Measurements from ENCODE around the gene PRICKLE2. TPM values are rescaled to one million over a fixed set of nuclear protein-coding genes. Genes with fewer than 3 reads are reported as not detected.

PRICKLE2 gene
- total RNA-seq, 1 donor from 2014 or later = 5.3 TPM

GRCh38 chr3:64057231-64057630, 168.0 kb downstream of the PRICKLE2 start:
- TF ChIP-seq CTCF (IDR thresholded peaks at IDR 0.05; ENCODE audit: unreplicated experiment) = no peak
- Mint-ChIP-seq H3K4me3 (ENCODE audit: unreplicated experiment) (no peak overlapping the region), H3K9me3 (ENCODE audit: unreplicated experiment) (no peaks in the 10 kb centered on the region), H3K27ac (ENCODE audit: unreplicated experiment) (no peak overlapping the region), H3K4me1 (ENCODE audit: unreplicated experiment) (peaks cover 27% of the 10 kb centered on the region), H3K27me3 (ENCODE audit: unreplicated experiment) (no peaks in the 10 kb centered on the region), H3K36me3 (ENCODE audit: low read depth, unreplicated experiment) (no peaks in the 10 kb centered on the region)
- DNase-seq (ENCODE audit: low spot score) = no peak

- H3K9me3 Mint-ChIP-seq (ENCODE audit: unreplicated experiment) = no peaks in the 10 kb centered on the region
- DNase-seq (ENCODE audit: low spot score) = no peak
- no peak overlapping the region for H3K27ac Mint-ChIP-seq (ENCODE audit: unreplicated experiment)
- H3K36me3 Mint-ChIP-seq (ENCODE audit: low read depth, unreplicated experiment) = no peaks in the 10 kb centered on the region
- no peak for TF ChIP-seq CTCF (IDR thresholded peaks at IDR 0.05; ENCODE audit: unreplicated experiment)
- H3K4me1 Mint-ChIP-seq (ENCODE audit: unreplicated experiment) = peaks cover 25% of the 10 kb centered on the region
- H3K27me3 Mint-ChIP-seq (ENCODE audit: unreplicated experiment) = no peaks in the 10 kb centered on the region
- H3K4me3 Mint-ChIP-seq (ENCODE audit: unreplicated experiment) = no peak overlapping the region
Observed at GRCh38 chr3:64056606-64057180, 168.6 kb downstream of the PRICKLE2 start.

GRCh38 chr3:64055076-64055475, 170.2 kb downstream of the PRICKLE2 start:
- Mint-ChIP-seq H3K9me3 (ENCODE audit: unreplicated experiment) (no peaks in the 10 kb centered on the region), H3K27ac (ENCODE audit: unreplicated experiment) (no peak overlapping the region), H3K36me3 (ENCODE audit: low read depth, unreplicated experiment) (no peaks in the 10 kb centered on the region), H3K4me1 (ENCODE audit: unreplicated experiment) (peaks cover 25% of the 10 kb centered on the region), H3K27me3 (ENCODE audit: unreplicated experiment) (no peaks in the 10 kb centered on the region), H3K4me3 (ENCODE audit: unreplicated experiment) (no peak overlapping the region)
- TF ChIP-seq CTCF (IDR thresholded peaks at IDR 0.05; ENCODE audit: unreplicated experiment) = no peak
- DNase-seq (ENCODE audit: low spot score) = no peak

GRCh38 chr3:64054488-64054887, 170.8 kb downstream of the PRICKLE2 start:
- TF ChIP-seq CTCF (IDR thresholded peaks at IDR 0.05; ENCODE audit: unreplicated experiment) = no peak
- Mint-ChIP-seq H3K9me3 (ENCODE audit: unreplicated experiment) (no peaks in the 10 kb centered on the region), H3K27ac (ENCODE audit: unreplicated experiment) (peak overlapping the region; percentile 86), H3K36me3 (ENCODE audit: low read depth, unreplicated experiment) (no peaks in the 10 kb centered on the region), H3K4me1 (ENCODE audit: unreplicated experiment) (peaks cover 25% of the 10 kb centered on the region), H3K4me3 (ENCODE audit: unreplicated experiment) (no peak overlapping the region), H3K27me3 (ENCODE audit: unreplicated experiment) (no peaks in the 10 kb centered on the region)
- no peak for DNase-seq (ENCODE audit: low spot score)

GRCh38 chr3:64053581-64053980, 171.7 kb downstream of the PRICKLE2 start:
- Mint-ChIP-seq H3K36me3 (ENCODE audit: low read depth, unreplicated experiment) (no peaks in the 10 kb centered on the region), H3K27me3 (ENCODE audit: unreplicated experiment) (no peaks in the 10 kb centered on the region), H3K9me3 (ENCODE audit: unreplicated experiment) (no peaks in the 10 kb centered on the region), H3K4me3 (ENCODE audit: unreplicated experiment) (peak overlapping the region; percentile 37), H3K27ac (ENCODE audit: unreplicated experiment) (peak overlapping the region; percentile 79), H3K4me1 (ENCODE audit: unreplicated experiment) (peaks cover 32% of the 10 kb centered on the region)
- peak; percentile 17 for DNase-seq (ENCODE audit: low spot score)
- no peak for TF ChIP-seq CTCF (IDR thresholded peaks at IDR 0.05; ENCODE audit: unreplicated experiment)
